Esophagus squamous epithelium (tissue), 4 donors: ENCODE data around the gene ANTXR1.

Source experiments
- CTCF ChIP-seq, 6 experiments: fragments of 450-650 bp in 4 of 6; fragments of 200-600 bp in 2 of 6; sonication (generic) in 2 of 6; IDR thresholded peaks; one replicate each; pipeline ENCODE4 v1.5.1; 2016 to 2019; ENCODE audit warnings: antibody characterized with exemption in 6 of 6, mild to moderate bottlenecking in 4 of 6, moderate library complexity in 4 of 6
- POLR2A ChIP-seq, 4 donors: fragments of 450-650 bp; IDR thresholded peaks; one replicate each; pipeline ENCODE4 v1.6.1; 2017; ENCODE audit warnings: antibody characterized with exemption in 4 of 4, mild to moderate bottlenecking in 4 of 4, moderate library complexity in 3 of 4

- no peak for TF ChIP-seq POLR2A (IDR thresholded peaks at IDR 0.05)
- no peak for TF ChIP-seq CTCF (IDR thresholded peaks at IDR 0.05)
These were observed 213.9 kb downstream of the ANTXR1 start for GRCh38 chr2:69226903-69227302.
